ENCODE data around the gene C1orf210. TPM values are rescaled to one million over a fixed set of nuclear protein-coding genes. Genes with fewer than 3 reads are reported as not detected.

The C1orf210 gene
- total and polyA plus RNA-seq, 9 of the 15 experiments (the other 6 are each of a cell fraction or from before 2014, with no cell fraction given): 0.21 TPM; not detected in 8

DNA sequence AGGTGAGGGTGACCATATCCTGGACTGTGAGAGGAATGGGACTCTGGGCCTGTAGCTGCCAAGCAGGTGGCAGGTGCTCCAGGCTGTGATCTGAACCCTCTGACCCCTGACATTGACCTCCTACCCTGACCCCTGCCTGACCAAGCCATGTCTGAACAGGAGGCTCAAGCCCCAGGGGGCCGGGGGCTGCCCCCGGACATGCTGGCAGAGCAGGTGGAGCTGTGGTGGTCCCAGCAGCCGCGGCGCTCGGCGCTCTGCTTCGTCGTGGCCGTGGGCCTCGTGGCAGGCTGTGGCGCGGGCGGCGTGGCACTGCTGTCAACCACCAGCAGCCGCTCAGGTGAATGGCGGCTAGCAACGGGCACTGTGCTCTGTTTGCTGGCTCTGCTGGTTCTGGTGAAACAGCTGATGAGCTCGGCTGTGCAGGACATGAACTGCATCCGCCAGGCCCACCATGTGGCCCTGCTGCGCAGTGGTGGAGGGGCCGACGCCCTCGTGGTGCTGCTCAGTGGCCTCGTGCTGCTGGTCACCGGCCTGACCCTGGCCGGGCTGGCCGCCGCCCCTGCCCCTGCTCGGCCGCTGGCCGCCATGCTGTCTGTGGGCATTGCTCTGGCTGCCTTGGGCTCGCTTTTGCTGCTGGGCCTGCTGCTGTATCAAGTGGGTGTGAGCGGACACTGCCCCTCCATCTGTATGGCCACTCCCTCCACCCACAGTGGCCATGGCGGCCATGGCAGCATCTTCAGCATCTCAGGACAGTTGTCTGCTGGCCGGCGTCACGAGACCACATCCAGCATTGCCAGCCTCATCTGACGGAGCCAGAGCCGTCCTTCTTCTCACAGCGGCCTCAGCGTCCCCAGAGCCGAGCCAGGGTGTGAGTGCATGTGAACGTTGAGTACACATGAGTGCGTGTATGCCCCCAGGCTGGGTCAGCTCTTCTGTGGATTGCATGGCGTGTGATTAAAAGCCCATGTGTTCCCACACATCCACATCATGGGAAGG lies 12.5 kb downstream of the C1orf210 start:
- POLR2A ChIA-PET: interaction anchor here (1.1 kb wide), 1 partner anchor 10 kb away, joined by 5 read pairs; no protein-coding TSS in a partner anchor
- H2AFZ ChIP-seq (ENCODE audit: low read depth, low read length): no peak overlapping the region
- peaks cover 16 to 19% of the 10 kb centered on the region in 2 experiments; a peak in 4 of 5 replicates for H3K4me1 ChIP-seq (replicated peaks in 1 of 2; ENCODE audit: control insufficient read depth in 2 of 2, insufficient read depth in 2 of 2, low read length in 2 of 2)
- no peaks in the 10 kb centered on the region for H3K9me3 ChIP-seq (replicated peaks; ENCODE audit: control insufficient read depth, insufficient read depth, low read depth, low read length)
- no peaks in the 10 kb centered on the region; the same call in 1 of the 2 replicates for H4K20me1 ChIP-seq (replicated peaks; ENCODE audit: control insufficient read depth, insufficient read depth, low read length)
- intact Hi-C loops (cut with micrococcal nuclease): no loop called here
- no peak overlapping the region for H3K4me2 ChIP-seq (ENCODE audit: insufficient read depth, low read length)
- no peaks in the 10 kb centered on the region for H3K36me3 ChIP-seq (ENCODE audit: control insufficient read depth, insufficient read depth, low read length)
- CTCF ChIA-PET (ENCODE audit: low intra/inter-chr PET ratio): no interaction called here
- no peak overlapping the region for H3K4me3 ChIP-seq
- H3K79me2 ChIP-seq (ENCODE audit: control insufficient read depth, insufficient read depth, low read length): no peaks in the 10 kb centered on the region
- FAIRE-seq (peak; percentile 44), ATAC-seq (no peak), DNase-seq (ENCODE audit: extremely low read depth in 1 of 4, low spot score in 3 of 4) (no peak)
- H3K27ac ChIP-seq (ENCODE audit: extremely low read depth, low read depth, low read length): no peak overlapping the region
- no peak overlapping the region for H3K9ac ChIP-seq (ENCODE audit: insufficient read depth in 1 of 2, low read depth in 2 of 2, low read length in 2 of 2)
- in situ Hi-C loops (cut with MboI): no loop called here
- H3K9me1 ChIP-seq (ENCODE audit: control insufficient read depth, insufficient read depth, low read length): no peaks in the 10 kb centered on the region
- peaks cover 40 to 77% of the 10 kb centered on the region in 2 experiments for H3K27me3 ChIP-seq (ENCODE audit: control insufficient read depth in 2 of 2, insufficient read depth in 2 of 2, low read length in 2 of 2)
- BruUV-seq (replicated peaks): no TSS peak
- WGBS (ENCODE audit: insufficient coverage, low coverage, missing lambda C conversion rate): 31% methylated on average over 38 of the region's 46 CpGs
- TF ChIP-seq ZNF695 (CRISPR knock-in tag; IDR thresholded peaks at IDR 0.05): no peak
- TF ChIP-seq MAX (CRISPR knock-in tag; IDR thresholded peaks at IDR 0.05): 0 out of 2 replicates have a peak, but pooled peaks have one; percentile 43
- no peak for TF ChIP-seq SMC3 (conservative IDR thresholded peaks at IDR 0.05; ENCODE audit: insufficient read depth, low read depth, low read length)
- 0 out of 2 replicates have a peak, but pooled peaks have one; percentile 18 for TF ChIP-seq NR2C2 (CRISPR knock-in tag; IDR thresholded peaks at IDR 0.05)
- TF ChIP-seq NR2C2 (tag; IDR thresholded peaks at IDR 0.05): no peak
- TF ChIP-seq, protein P1, sequence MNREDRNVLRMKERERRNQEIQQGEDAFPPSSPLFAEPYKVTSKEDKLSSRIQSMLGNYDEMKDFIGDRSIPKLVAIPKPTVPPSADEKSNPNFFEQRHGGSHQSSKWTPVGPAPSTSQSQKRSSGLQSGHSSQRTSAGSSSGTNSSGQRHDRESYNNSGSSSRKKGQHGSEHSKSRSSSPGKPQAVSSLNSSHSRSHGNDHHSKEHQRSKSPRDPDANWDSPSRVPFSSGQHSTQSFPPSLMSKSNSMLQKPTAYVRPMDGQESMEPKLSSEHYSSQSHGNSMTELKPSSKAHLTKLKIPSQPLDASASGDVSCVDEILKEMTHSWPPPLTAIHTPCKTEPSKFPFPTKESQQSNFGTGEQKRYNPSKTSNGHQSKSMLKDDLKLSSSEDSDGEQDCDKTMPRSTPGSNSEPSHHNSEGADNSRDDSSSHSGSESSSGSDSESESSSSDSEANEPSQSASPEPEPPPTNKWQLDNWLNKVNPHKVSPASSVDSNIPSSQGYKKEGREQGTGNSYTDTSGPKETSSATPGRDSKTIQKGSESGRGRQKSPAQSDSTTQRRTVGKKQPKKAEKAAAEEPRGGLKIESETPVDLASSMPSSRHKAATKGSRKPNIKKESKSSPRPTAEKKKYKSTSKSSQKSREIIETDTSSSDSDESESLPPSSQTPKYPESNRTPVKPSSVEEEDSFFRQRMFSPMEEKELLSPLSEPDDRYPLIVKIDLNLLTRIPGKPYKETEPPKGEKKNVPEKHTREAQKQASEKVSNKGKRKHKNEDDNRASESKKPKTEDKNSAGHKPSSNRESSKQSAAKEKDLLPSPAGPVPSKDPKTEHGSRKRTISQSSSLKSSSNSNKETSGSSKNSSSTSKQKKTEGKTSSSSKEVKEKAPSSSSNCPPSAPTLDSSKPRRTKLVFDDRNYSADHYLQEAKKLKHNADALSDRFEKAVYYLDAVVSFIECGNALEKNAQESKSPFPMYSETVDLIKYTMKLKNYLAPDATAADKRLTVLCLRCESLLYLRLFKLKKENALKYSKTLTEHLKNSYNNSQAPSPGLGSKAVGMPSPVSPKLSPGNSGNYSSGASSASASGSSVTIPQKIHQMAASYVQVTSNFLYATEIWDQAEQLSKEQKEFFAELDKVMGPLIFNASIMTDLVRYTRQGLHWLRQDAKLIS (CRISPR knock-in tag; IDR thresholded peaks at IDR 0.05): no peak
- no peak for TF ChIP-seq HINFP (tag; conservative IDR thresholded peaks at IDR 0.05; ENCODE audit: low read depth)
- no peak for TF ChIP-seq MCM3 (IDR thresholded peaks at IDR 0.05)
- no peak for TF ChIP-seq LARP7 (IDR thresholded peaks at IDR 0.05)
- TF ChIP-seq ETV1 (tag; conservative IDR thresholded peaks at IDR 0.05; ENCODE audit: low read depth): no peak
- no peak for TF ChIP-seq STAT5B (CRISPR knock-in tag; IDR thresholded peaks at IDR 0.05)
- TF ChIP-seq, protein P2, sequence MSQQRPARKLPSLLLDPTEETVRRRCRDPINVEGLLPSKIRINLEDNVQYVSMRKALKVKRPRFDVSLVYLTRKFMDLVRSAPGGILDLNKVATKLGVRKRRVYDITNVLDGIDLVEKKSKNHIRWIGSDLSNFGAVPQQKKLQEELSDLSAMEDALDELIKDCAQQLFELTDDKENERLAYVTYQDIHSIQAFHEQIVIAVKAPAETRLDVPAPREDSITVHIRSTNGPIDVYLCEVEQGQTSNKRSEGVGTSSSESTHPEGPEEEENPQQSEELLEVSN (IDR thresholded peaks at IDR 0.05; ENCODE audit: borderline replicate concordance in 1 of 2, extremely low read depth in 1 of 2, insufficient read depth in 1 of 2, insufficient read length in 1 of 2, low read depth in 1 of 2, low read length in 1 of 2, poor library complexity in 1 of 2, severe bottlenecking in 1 of 2): peak in 1 of 2 experiments; percentile 52
- 0 out of 2 replicates have a peak, but pooled peaks have one; percentile 18 for TF ChIP-seq L3MBTL2 (IDR thresholded peaks at IDR 0.05)
